ENCODE data around the gene MKX. TPM values are rescaled to one million over a fixed set of nuclear protein-coding genes. Genes with fewer than 3 reads are reported as not detected.

The MKX gene
- total RNA-seq, 1 donor from 2014 or later: 0.22 TPM

- intact Hi-C loops (cut with micrococcal nuclease): loop anchor here (5.0 kb wide), 1 partner anchor 98 kb away; no protein-coding TSS in a partner anchor
- no peak for DNase-seq
Observed at GRCh38 chr10:27655296-27655695, 90.3 kb downstream of the MKX start.

DNA sequence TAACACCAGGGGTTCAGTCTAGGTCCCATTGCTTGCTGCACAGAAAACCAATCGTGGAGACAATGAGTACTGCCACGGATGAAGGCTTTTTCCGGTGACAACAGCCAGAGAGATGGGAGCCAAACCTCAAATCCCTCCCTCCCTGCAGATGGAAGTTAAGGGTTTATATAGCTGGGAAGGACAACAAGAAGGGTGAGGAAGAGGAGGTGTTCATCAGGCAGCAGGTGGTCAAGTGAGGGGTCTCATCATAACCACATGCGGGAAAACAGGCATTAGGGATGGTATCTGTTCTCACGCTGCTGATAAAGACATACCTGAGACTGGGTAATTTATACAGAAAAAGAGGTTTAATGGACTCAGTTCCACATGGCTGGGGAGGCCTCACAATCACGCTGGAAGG is 91.3 kb downstream of the MKX start:
- peaks cover 3% of the 10 kb centered on the region for H3K27me3 ChIP-seq (ENCODE audit: low read depth)
- no peaks in the 10 kb centered on the region for H3K9me3 ChIP-seq (replicated peaks)
- DNase-seq: no peak
- H3K36me3 ChIP-seq: no peaks in the 10 kb centered on the region
- no peak overlapping the region for H3K4me3 ChIP-seq
- no peaks in the 10 kb centered on the region for H3K4me1 ChIP-seq
- H3K27ac ChIP-seq (replicated peaks): no peak overlapping the region
- intact Hi-C loops (cut with micrococcal nuclease): no loop called here
- TF ChIP-seq, protein P1, sequence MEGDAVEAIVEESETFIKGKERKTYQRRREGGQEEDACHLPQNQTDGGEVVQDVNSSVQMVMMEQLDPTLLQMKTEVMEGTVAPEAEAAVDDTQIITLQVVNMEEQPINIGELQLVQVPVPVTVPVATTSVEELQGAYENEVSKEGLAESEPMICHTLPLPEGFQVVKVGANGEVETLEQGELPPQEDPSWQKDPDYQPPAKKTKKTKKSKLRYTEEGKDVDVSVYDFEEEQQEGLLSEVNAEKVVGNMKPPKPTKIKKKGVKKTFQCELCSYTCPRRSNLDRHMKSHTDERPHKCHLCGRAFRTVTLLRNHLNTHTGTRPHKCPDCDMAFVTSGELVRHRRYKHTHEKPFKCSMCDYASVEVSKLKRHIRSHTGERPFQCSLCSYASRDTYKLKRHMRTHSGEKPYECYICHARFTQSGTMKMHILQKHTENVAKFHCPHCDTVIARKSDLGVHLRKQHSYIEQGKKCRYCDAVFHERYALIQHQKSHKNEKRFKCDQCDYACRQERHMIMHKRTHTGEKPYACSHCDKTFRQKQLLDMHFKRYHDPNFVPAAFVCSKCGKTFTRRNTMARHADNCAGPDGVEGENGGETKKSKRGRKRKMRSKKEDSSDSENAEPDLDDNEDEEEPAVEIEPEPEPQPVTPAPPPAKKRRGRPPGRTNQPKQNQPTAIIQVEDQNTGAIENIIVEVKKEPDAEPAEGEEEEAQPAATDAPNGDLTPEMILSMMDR (IDR thresholded peaks at IDR 0.05; ENCODE audit: borderline replicate concordance): no peak

More at GRCh38 chr10:27655296-27655695, 90.3 kb downstream of the MKX start:
- no peaks in the 10 kb centered on the region for H3K9me3 ChIP-seq (replicated peaks)
- no peaks in the 10 kb centered on the region for H3K36me3 ChIP-seq
- peaks cover 8% of the 10 kb centered on the region for H3K27me3 ChIP-seq (ENCODE audit: low read depth)
- TF ChIP-seq, protein P1 (IDR thresholded peaks at IDR 0.05; ENCODE audit: borderline replicate concordance): no peak
- H3K27ac ChIP-seq (replicated peaks): no peak overlapping the region
- no peak overlapping the region for H3K4me3 ChIP-seq
- H3K4me1 ChIP-seq: no peaks in the 10 kb centered on the region

DNA sequence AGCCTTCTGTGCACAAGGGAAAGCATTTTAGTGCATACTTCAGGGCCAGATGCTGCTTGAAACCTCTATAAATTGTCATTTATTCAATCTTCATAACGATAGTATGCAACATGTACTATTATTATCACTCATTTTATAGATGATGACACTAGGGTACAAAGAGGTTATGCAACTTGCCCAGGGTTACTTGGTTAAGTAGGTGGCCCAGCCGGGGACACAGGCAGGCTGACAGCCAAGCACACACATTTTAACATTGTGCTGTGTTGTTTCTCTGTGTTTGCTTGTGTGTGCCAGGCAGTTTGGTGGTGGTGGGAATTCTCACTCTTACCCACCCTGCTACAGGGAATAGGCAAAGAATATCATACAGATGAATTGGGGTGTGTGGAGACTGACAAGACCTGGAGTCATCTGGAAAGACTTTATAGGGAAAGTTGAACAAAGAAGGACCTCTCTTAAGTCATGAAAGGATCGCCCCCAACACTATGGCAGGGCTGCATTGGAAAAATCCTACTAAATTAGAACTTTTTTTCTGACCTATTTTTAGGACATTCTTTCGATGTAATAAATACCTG is 98.9 kb downstream of the MKX start:
- H3K27ac ChIP-seq (replicated peaks): no peak overlapping the region
- intact Hi-C loops (cut with micrococcal nuclease): no loop called here

DNA sequence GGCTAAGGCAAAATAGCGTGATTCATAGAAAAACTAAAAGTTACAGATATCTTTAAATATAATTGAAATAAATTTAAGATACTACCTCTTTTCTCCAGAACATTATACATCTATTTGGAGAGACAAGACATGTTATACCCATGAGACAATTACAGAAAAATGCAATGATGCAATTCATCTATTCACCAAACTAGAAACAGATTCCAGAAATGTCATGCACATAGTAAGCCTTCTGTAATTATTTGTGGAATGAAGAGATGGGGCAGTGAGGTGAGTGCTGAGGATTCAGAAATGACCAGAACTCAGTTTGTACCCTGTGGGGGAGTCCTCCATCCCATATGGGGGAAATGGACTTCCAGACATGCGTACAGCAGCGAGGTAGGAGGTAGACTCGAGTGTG is 99.4 kb downstream of the MKX start:
- Histone ChIP-seq H3K27ac (replicated peaks) (no peak overlapping the region), H3K36me3 (no peaks in the 10 kb centered on the region), H3K4me3 (no peak overlapping the region), H3K9me3 (replicated peaks) (peaks cover 18% of the 10 kb centered on the region), H3K27me3 (ENCODE audit: low read depth) (peaks cover 10% of the 10 kb centered on the region), H3K4me1 (no peaks in the 10 kb centered on the region)
- intact Hi-C loops (cut with micrococcal nuclease): no loop called here
- TF ChIP-seq, protein P1 (IDR thresholded peaks at IDR 0.05; ENCODE audit: borderline replicate concordance): no peak
- DNase-seq: no peak

More for the DNA sequence above, 98.9 kb downstream of the MKX start:
- Histone ChIP-seq H3K4me1 (no peaks in the 10 kb centered on the region), H3K9me3 (replicated peaks) (peaks cover 13% of the 10 kb centered on the region), H3K27me3 (ENCODE audit: low read depth) (peaks cover 10% of the 10 kb centered on the region), H3K4me3 (no peak overlapping the region), H3K36me3 (no peaks in the 10 kb centered on the region)
- no peak for DNase-seq
- TF ChIP-seq, protein P1 (IDR thresholded peaks at IDR 0.05; ENCODE audit: borderline replicate concordance): no peak

- intact Hi-C loops (cut with micrococcal nuclease): no loop called here
- TF ChIP-seq, protein P1 (IDR thresholded peaks at IDR 0.05; ENCODE audit: borderline replicate concordance): no peak
- H3K4me3 ChIP-seq: no peak overlapping the region
- H3K36me3 ChIP-seq: no peaks in the 10 kb centered on the region
- no peak for DNase-seq
- H3K4me1 ChIP-seq: no peaks in the 10 kb centered on the region
- no peak overlapping the region for H3K27ac ChIP-seq (replicated peaks)
- H3K9me3 ChIP-seq (replicated peaks): peaks cover 21% of the 10 kb centered on the region
- H3K27me3 ChIP-seq (ENCODE audit: low read depth): peaks cover 7% of the 10 kb centered on the region
Observed at GRCh38 chr10:27644307-27644939, 101.2 kb downstream of the MKX start.

All from left ventricle myocardium inferior (tissue), 1 donor.